ENCODE results near the gene KCTD17.

The KCTD17 gene

DNA sequence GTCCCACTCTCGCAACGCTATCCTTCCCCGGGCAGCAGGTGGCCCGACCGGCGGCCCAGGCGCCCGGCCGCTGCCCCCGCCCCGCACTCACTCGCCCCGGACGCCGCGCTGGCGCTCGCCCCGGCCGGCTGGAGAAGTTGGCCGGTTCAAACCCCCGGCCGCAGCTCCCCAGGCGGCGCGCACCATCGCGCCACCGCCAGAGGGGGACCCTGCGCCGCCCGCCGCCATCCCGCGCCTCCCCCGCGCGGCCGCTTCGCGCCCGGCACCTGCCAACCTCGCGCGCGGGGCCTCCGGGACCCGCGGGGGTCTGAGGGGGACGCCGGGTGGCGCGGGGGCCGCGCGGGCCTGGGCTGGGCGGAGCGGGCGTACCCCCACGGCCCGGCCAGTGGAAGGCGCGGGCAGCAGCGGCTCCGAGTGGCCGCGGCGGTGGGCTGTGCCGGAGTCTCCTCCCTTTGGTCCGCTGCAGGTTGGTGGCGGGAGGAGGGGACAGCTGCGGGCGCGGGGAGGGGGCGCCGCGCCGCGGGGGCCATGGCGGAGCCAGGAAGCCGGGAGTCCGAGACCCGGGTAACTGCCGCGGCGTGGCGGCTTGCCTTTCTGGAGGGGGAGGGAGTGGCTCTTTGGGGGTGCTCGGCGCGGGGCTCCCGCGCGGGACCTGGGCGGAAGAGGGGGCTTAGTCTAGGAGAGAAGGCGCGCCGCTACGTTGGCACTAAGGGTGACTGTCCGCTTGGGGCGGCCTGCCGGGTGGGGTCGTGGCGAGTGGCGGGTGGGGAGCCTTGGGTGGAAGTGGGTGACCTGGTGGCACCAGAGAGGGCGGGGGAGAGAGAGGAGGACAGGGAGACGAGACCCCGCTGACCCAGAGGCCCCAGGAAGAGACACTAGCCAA is 32.0 kb upstream of the KCTD17 start, which contains the start of the genes MPST and TST:
MPST (plus strand) TSS at position 434 of the 883 bp plus-strand sequence; CDS start at position 529, 95 bp downstream.
TST (minus strand) TSS at position 139 of the 883 bp plus-strand sequence. CDS start 715 bp downstream, outside the sequence.
- in situ Hi-C loops (cut with MboI; ENCODE audit: low sequenced_read_pairs, unreplicated experiment), result no loop called here
- TF ChIP-seq, protein P1, sequence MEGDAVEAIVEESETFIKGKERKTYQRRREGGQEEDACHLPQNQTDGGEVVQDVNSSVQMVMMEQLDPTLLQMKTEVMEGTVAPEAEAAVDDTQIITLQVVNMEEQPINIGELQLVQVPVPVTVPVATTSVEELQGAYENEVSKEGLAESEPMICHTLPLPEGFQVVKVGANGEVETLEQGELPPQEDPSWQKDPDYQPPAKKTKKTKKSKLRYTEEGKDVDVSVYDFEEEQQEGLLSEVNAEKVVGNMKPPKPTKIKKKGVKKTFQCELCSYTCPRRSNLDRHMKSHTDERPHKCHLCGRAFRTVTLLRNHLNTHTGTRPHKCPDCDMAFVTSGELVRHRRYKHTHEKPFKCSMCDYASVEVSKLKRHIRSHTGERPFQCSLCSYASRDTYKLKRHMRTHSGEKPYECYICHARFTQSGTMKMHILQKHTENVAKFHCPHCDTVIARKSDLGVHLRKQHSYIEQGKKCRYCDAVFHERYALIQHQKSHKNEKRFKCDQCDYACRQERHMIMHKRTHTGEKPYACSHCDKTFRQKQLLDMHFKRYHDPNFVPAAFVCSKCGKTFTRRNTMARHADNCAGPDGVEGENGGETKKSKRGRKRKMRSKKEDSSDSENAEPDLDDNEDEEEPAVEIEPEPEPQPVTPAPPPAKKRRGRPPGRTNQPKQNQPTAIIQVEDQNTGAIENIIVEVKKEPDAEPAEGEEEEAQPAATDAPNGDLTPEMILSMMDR (IDR thresholded peaks at IDR 0.05; ENCODE audit: borderline replicate concordance, control extremely low read depth, extremely low read depth, insufficient read depth, missing control alignments), result no peak
- peak; percentile 91 for DNase-seq (ENCODE audit: low spot score)

DNA sequence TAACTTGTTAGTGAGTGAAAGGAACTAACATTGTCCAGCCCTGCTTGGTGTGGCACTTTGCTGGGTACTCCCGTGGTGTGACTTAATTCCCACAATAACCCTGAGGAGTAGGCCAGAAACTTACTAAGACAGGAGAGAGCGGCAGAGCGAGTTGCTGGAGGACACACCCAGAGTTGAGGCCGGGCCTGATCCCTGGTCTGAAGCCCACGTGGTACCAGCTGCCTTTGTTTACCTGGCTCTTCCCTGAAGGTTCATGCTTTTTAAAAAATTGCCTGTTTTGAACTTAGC is 31.4 kb upstream of the KCTD17 start:
- TF ChIP-seq, protein P1 (IDR thresholded peaks at IDR 0.05; ENCODE audit: borderline replicate concordance, control extremely low read depth, extremely low read depth, insufficient read depth, missing control alignments), result no peak
- in situ Hi-C loops (cut with MboI; ENCODE audit: low sequenced_read_pairs, unreplicated experiment), result no loop called here
- DNase-seq (ENCODE audit: low spot score), result no peak

DNA sequence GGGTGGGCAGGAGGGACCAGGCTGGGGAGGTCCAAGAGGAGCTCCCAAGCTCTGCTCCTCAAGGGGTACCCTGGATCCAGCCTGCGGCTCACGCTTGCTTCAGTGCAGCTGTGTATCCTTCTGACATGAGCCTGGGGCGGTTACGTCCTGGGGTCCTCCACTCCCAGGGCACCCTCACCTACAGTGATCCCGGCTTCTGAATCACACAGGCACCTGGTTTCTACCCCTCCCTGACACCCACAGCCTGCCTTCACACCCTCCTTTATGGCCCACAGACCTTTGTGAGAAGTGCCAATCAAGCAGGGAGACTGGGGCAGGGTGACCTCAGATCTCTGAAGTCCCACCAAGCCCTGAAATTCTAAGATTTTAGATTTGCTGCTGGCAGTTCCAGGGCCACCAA is 30.5 kb upstream of the KCTD17 start:
- DNase-seq (ENCODE audit: low spot score), result no peak
- TF ChIP-seq, protein P1 (IDR thresholded peaks at IDR 0.05; ENCODE audit: borderline replicate concordance, control extremely low read depth, extremely low read depth, insufficient read depth, missing control alignments), result no peak
- in situ Hi-C loops (cut with MboI; ENCODE audit: low sequenced_read_pairs, unreplicated experiment), result no loop called here

DNA sequence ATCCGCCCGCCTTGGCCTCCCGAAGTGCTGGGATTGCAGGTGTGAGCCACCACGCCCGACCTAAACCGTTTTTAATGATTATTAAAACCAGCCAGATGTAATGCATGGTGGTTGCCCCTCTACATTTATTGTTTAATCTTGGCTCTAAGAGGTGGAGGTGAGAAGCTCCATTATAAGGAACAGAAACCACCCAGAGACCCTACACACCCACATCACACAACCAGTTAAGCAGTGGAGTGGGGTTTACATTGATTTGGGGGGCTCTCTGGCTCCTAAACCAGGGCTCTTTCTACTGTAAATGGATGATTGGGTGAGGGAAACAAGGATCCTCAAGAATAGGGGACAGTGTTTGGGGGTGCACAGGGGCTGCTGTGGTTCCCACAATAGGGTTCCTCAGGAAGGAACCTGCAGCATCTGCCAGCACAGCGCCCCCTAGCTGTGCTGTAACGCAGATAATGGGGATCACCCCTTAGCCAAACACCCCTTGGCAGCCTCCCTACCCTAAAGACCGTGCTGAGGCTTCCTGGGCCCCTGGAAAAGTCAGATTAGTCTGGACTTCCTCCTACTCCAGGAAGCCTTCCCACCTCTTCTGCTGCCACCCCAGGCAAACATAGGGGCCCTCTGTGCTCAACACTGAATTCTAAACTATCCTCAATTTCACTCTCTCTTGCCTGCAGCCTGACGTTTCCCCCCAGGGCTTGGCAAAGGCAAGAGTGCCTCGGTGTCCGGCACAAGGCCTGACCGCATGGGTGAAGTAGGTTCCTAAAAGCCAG is 29.6 kb upstream of the KCTD17 start:
- TF ChIP-seq, protein P1 (IDR thresholded peaks at IDR 0.05; ENCODE audit: borderline replicate concordance, control extremely low read depth, extremely low read depth, insufficient read depth, missing control alignments), result peak; percentile 88
- DNase-seq (ENCODE audit: low spot score), result peak; percentile 85
- in situ Hi-C loops (cut with MboI; ENCODE audit: low sequenced_read_pairs, unreplicated experiment), result no loop called here

DNA sequence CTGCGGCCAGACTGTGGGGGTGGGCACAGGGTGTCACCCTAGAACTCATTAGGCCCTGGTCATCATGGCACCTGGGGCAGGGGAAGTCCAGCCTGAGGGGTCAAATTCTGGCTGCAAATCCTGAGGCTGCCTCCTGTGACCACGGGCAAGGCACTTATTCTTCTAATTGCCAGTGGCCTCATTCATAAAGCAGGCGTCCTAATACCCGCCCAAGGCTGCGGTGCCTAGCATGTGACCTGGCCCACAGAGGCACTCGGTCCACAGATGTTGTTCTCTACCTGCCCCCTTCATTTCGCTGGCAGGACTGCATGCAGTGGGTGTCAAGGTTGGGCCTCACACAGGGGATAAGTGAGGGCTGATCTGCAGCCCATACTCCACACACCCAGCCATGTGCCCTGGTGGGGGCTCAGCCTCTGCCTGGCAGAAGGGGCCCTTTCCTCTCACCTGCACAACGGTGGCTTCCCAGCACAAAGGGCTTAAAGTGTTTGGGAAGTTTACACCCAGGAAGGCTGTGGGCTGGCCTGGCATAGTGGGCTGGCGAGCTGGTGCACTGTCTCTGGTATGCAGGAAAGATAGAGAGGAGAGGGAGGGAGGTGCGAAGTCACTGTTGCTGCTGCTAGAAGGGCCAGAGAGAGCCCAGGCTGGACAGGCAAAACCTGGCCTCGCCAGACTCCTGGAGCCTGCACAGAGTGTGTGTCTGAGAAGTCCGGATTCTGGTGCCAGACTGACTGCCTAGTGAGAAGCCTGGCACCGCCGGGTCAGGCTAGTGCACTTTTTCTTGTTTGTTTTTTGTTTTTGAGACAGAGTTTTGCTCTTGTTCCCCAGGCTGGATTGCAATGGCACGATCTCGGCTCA is 28.8 kb upstream of the KCTD17 start:
- no peak for DNase-seq (ENCODE audit: low spot score)
- TF ChIP-seq, protein P1 (IDR thresholded peaks at IDR 0.05; ENCODE audit: borderline replicate concordance, control extremely low read depth, extremely low read depth, insufficient read depth, missing control alignments), result no peak
- in situ Hi-C loops (cut with MboI; ENCODE audit: low sequenced_read_pairs, unreplicated experiment), result no loop called here
